NCI-H82 (cell line): ENCODE measurements around the gene GOLGA1.
"Not testable (repeated sequence)": the region's sequence is repeated elsewhere in the genome, so short reads cannot be mapped to it uniquely, and the experiment has no call there.

ENCODE experiments used
- DNase-seq: peaks from one replicate; lab custom pipeline; 2025; lab: John Stamatoyannopoulos, UW

The GOLGA1 gene

DNA sequence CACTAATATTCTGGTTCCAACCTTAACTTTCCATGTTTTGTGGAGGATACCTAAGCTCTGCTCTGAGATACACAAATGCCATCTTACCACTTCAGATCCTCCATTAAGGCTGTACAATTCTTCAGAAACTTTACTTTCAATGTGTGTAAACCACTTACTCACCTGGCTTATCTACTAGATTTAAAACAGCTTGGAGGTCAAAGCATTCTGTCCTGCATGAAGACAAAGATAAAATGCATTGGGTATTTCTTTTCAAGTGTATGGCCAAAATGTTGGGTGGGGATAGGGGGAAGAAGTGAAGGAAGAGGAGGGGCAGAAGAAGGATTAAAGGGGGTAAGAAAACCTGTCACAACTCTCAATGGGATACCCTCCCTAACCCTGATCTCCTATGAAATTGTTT, 939 bp downstream of the GOLGA1 start:
- peak; percentile 32 for DNase-seq

DNA sequence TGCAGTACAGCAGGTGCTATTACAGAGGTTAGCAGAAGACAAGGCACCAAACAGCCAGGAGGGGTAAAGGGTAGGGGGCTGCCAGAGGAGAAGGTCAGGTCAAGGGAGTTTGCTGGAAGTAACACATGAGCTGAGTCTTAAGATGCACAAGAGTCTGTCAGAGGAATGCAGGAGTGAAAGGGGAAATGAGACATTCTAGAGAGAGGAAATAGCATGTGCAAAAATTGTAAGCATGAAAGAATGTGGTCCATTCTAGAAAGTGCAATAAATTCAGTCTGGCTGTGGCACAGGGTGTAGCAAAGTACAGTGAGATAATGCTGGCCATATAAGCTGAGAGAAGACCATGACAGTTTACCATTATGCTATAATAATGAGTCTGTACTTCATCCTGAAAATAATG, 6.6 kb downstream of the GOLGA1 start:
- DNase-seq, result no peak

DNA sequence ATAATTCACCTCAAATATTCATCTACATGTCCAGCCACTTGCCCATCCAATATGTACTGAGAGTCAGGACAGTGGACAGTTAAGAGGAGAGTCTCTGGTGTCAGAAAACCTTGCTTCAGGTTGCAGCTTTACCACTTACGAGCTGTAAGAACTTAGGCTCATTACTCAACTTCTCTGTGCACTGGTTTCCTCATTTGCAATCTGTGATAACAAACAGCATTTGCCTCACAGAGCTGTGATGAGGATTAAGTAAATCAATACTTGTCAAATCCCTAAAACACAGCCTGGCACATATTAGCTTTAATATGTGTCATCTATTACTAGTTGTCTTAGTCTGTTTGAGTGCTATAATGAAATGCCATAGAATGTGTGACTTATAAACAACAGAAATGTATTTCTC, 8.6 kb downstream of the GOLGA1 start:
- peak; percentile 68 for DNase-seq

DNA sequence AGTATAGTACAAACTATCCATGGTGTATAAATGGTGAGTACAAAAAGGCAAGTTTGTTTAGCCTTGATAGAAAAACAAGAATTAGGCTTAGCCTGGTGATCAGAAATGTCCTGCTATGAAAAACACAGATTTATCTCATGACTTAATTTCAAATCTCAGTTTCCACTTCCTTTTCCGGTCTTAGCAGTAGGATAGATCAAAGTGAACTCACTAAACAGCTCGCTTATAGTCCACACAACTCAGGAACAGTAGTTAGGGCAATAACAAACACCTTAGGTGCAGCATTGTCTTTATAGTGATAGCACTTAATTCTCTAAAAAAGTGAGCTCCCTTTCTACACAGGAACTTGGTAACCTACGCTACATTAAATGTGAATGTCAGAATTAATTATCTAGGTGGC, 11.4 kb downstream of the GOLGA1 start:
- no peak for DNase-seq

DNA sequence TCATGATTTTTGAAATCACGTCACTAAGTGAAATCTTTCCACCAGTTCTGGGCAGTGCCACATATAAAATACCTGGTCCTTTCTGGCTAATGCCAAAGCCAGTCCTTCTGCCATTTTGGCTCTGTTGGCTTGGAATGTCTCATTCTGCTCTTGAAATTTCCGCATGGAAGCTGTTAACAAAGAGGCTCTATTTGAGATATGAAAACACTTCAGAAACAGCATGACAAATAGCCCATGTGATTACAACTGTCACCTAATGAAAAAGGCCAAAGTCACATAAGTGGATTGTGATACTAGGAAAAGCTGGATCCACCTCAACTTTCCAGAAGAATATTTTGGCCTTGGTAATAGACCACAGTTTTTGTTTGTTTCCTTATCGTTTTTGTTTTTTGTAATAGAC, 12.8 kb downstream of the GOLGA1 start:
- no peak for DNase-seq

DNA sequence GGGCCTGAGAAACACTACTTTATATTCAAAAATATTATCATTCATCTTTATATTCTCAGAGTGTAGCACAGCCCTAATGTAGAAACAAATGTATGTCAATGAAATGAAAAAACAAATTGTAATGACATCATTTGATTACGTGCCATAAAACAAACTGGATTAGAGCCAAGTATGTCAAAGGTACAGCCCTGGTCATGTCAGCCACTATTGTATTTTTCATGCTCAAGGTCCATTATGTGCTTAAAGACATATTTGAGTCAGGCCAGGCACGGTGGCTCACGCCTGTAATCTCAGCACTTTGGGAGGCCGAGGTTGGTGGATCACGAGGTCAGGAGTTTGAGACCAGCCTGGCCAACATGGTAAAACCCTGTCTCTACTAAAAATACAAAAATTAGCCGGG, 20.5 kb downstream of the GOLGA1 start:
- not testable (repeated sequence) for DNase-seq

DNA sequence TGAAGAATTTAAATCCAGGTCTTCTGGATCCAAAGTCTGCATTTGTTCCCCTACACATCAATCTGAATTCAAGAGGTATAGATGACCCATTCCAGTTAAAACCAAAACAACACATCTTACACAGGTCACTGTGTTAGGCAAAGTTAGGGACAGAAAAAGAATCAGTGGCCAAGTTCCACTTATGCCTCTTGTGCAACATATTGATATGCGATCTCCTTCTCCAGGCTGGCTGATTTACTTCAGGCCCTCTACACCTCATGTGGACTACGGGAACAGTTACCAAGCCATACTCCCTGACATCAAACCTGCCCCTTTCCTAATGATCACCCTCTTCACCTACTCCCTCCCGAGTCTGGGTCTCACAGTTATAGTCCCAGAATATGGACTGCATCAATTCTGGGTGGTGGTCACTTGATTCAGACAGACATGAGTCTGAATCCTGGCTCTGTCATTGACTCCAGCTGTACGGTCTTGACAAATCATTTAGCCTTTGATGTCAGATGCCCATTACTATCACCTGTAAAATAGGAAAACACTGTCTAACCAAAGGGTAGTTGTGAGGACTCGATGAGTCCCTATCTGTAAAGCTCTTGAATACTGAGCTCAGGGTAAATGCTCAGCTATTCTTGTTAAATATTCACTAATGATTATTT, 26.0 kb downstream of the GOLGA1 start:
- no peak for DNase-seq

GRCh38 chr9:124913378-124913777, 27.5 kb downstream of the GOLGA1 start:
- no peak for DNase-seq

GRCh38 chr9:124911766-124912165, 29.1 kb downstream of the GOLGA1 start:
- DNase-seq, result no peak

GRCh38 chr9:124908098-124908497, 32.8 kb downstream of the GOLGA1 start:
- no peak for DNase-seq

GRCh38 chr9:124906966-124907365, 33.9 kb downstream of the GOLGA1 start:
- DNase-seq, result no peak

GRCh38 chr9:124899845-124900244, 41.0 kb downstream of the GOLGA1 start:
- DNase-seq, result no peak

- DNase-seq, result no peak
These were observed 43.1 kb downstream of the GOLGA1 start for GRCh38 chr9:124897570-124898460.

DNA sequence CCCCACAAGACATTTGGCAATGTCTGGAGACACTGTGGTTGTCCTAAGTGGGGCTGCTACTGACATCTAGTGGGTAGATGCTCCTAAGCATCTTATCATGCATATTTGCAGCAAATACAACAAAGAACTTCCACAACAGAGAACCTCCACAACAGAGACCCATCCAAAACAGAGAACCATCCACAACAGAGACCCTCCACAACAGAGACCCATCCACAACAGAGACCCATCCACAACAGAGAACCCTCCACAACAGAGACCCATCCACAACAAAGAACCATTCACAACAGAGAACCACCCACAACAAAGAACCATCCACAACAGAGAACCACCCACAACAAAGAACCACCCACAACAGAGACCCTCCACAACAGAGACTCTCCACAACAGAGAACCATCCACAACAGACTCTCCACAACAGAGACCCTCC, 46.1 kb downstream of the GOLGA1 start:
- peak; percentile 60 for DNase-seq

GRCh38 chr9:124894035-124894740, 46.7 kb downstream of the GOLGA1 start:
- no peak for DNase-seq

DNA sequence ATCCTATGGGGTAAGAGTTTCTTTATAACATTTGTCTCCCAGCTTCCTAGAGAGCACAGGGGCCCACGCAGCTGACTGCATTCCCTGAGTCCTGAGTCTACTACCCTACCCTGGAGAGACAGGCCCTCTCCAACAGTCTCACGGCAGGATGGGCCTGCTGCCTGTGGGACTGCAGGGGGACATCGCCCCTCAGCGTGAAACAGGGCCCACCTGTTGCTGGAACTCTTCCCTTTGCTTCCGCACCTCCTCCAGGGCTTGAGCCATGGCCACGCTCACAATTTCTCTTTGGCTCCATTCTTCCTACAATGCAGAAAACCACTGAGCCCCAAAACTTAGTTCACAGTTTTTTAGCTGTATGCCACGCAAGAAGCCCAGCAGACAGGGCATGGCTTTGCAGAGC, 50.7 kb downstream of the GOLGA1 start:
- DNase-seq, result no peak

GRCh38 chr9:124889006-124889405, 51.9 kb downstream of the GOLGA1 start:
- DNase-seq, result no peak

GRCh38 chr9:124887832-124888231, 53.1 kb downstream of the GOLGA1 start:
- DNase-seq, result no peak

- DNase-seq, result no peak
These were observed 53.9 kb downstream of the GOLGA1 start for GRCh38 chr9:124886866-124887492.

- no peak for DNase-seq
These were observed 54.4 kb downstream of the GOLGA1 start for GRCh38 chr9:124886461-124886860.

DNA sequence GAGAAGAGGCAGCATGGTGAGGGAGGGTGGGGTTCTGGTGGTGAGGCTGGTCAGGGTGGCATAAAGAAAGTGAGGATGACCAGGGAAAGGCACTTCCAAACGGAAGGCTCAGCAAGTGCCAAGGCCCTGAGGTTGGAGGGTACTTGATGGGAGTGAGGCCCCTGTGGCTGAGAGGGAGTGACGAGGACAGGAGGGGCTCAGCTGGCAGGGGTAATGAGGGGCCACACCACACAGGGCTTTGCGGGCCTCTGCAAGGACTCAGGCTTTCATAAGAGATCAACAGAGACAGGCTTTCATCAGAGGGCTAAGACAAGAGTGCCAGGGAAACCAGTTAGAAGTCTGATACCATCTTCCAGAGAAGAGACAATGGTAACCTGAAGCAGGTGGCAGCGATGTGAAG, 55.3 kb downstream of the GOLGA1 start:
- no peak for DNase-seq

DNA sequence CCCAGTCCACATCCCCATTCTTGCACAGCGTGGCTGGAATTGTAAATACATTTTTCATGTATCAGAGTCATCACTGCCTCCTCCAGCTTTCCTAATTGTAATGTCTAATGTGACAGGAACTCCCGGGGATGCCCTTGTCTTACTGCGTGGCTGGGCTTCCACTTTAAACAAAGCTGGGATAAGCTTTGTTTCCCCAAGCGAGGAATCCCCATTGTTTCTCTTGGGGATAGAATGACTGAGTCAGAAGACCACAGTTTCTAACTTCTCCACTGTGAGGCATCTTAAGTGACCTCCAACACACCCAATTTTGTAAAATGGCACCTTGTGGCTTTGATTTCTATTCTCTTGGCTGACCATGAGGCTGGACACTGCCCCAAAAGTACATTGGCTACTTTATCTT, 56.5 kb downstream of the GOLGA1 start:
- DNase-seq, result no peak
